Non-pigmented ciliary epithelial cell (primary cell): ENCODE results near the gene TRMT10B.
"Not testable (repeated sequence)": the region's sequence is repeated elsewhere in the genome, so short reads cannot be mapped to it uniquely, and the experiment has no call there.

Experiments
- DNase-seq: peaks from one replicate; pipeline ENCODE4 v3.0.0-alpha.2; 2010; ENCODE audit warnings: low read depth

TRMT10B gene

GRCh38 chr9:37800631-37801286 lies 47.2 kb downstream of the TRMT10B start, which contains the start of gene DCAF10:
TSS of gene DCAF10 (plus strand) at chr9:37800797. CDS start at chr9:37800867, 70 bp downstream.
- no peak for DNase-seq

GRCh38 chr9:37801287-37801850 lies 47.8 kb downstream of the TRMT10B start:
- DNase-seq = no peak

GRCh38 chr9:37801959-37802711 lies 48.5 kb downstream of the TRMT10B start:
- DNase-seq = no peak

GRCh38 chr9:37806271-37806670 lies 52.7 kb downstream of the TRMT10B start:
- no peak for DNase-seq

GRCh38 chr9:37809676-37810075 lies 56.1 kb downstream of the TRMT10B start:
- not testable (repeated sequence) for DNase-seq

- no peak for DNase-seq
Measured at GRCh38 chr9:37811906-37812476, 58.4 kb downstream of the TRMT10B start.

GRCh38 chr9:37812773-37813379 lies 59.3 kb downstream of the TRMT10B start:
- no peak for DNase-seq

GRCh38 chr9:37818849-37819248 lies 65.2 kb downstream of the TRMT10B start:
- no peak for DNase-seq

GRCh38 chr9:37820142-37820541 lies 66.5 kb downstream of the TRMT10B start:
- DNase-seq = no peak

GRCh38 chr9:37825174-37825573 lies 71.6 kb downstream of the TRMT10B start:
- not testable (repeated sequence) for DNase-seq

- no peak for DNase-seq
Measured at GRCh38 chr9:37827483-37828165, 74.0 kb downstream of the TRMT10B start.
